HG03354 (cell line): Measurements from ENCODE around the gene LRRC59.
"Not testable (repeated sequence)": the region's sequence is repeated elsewhere in the genome, so short reads cannot be mapped to it uniquely, and the experiment has no call there.

Source experiments
- ATAC-seq: cut with Tn5 transposase; IDR thresholded peaks from one replicate; pipeline ENCODE4 v1.9.1; 2021; ENCODE audit warnings: mild to moderate bottlenecking; ENCODE audit not compliant: unreplicated experiment, poor library complexity, severe bottlenecking

The LRRC59 gene

GRCh38 chr17:50397111-50397918 lies at the start of gene LRRC59:
Gene LRRC59 (minus strand): TSS chr17:50397523. CDS start chr17:50397317, 206 bp downstream.
- ATAC-seq = peak; percentile 97

DNA sequence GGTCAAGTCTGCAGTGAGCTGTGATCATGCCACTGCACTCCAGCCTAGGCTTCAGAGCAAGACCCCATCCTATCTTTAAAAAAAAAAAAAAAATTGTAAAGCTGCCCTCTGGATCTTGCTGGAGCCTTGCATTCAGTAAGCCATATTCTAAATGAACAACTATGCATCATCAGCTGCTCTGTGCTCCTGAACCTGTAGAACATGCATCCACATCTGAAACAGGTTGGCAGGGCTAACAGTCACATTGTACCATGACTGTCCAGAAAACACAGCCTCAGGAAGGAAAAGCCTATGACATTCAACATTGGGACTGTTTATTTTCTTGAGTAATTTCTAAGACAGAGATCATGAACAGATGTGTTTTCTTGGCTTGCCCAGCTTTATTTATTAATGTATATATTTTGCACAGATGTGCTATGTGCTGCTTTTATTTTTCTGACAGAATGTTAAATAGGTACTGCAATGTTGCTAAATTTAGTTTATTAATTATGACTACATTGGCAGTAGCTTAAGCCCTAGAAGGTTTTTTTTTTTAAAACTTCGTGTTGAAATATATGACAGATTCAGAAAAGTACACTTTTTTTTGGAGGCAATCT lies 48.5 kb upstream of the LRRC59 start:
- no peak for ATAC-seq

DNA sequence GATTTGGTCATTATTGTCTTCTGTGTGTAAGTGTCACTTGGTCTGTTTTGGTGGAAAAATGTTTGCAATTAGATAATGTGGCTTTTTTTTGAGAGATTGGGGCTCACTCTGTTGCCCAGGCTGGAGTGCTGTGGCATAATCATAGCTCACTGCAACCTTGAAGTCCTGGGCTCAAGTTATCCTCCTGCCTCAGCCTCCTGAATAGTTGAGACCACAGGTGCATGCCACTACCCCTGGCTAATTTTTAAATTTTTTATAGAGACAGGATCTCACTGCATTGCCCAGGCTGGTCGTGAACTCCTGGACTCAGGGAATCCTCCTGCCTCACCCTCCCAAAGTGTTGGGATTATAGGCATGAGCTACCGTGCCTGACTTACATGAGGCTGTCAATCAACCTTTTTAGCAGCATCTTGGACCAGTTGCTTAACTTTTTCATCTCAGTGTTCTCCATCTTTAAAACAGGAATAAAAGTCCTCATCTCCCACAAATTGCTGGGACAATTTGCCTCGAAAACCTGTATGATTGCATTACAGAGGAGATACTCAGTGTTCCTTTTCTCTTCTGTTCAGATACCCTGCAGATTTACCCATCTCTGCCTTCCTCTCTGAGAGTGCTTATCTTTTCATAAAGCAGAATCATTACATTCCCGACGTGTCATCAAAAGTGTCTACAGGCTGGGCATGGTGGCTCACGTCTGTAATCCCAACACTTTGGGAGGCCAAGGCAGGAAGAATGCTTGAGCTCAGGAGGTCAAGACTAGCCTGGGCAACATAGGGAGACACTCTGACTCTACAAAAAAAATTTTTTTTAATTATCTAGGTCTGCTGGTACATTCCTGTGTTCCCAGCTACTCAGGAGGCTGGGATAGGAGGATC lies 47.8 kb upstream of the LRRC59 start:
- ATAC-seq = no peak

GRCh38 chr17:50443505-50443974 lies 46.2 kb upstream of the LRRC59 start:
- ATAC-seq = no peak

DNA sequence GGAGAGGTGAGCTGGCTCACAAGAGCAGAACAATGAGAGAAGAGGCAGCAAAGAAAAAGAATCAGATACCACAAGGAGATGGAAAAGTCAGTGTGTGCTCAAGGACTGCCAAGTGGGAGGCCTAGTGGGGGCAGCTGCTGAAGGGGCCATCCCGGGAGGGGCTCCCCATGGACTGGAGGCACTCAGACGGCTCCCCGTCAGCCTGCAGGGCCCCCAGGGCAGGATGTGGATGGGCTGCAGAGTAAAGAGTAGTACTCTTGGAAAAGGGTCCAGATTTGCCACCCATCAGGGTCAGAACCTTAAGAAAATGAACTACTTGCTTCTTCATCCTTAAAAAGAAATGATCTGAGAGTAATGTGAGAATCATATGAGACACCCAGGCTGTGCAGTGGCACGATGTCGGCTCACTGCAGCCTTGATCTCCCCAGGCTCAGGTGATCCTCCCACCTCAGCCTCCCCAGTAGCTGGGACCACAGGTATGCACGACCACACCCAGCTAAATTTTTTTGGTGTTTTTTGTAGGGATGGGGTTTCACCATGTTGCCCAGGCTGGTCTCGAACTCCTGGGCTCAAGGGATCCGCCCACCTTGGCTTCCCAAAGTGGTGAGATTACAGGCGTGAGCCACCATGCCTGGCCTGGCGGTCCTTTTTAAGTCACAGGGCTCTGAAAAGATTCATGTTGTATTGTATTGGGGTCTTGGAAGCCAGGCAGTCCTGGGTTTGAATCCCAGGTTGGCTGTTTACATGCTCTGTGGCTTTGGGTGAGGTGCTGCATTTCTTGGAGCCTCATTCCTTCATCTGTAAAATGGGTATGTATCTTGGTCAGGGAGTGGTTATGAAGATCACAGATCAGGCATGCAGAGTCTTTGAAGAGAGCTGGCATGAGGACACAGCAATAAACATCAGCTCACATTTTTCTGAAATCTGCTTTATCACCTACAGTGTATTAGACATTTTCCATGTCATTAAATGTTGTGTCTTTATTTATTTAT lies 43.8 kb upstream of the LRRC59 start:
- no peak for ATAC-seq

GRCh38 chr17:50440172-50440837 lies 43.0 kb upstream of the LRRC59 start:
- ATAC-seq = no peak

- no peak for ATAC-seq
These were observed 41.7 kb upstream of the LRRC59 start for GRCh38 chr17:50439008-50439407.

DNA sequence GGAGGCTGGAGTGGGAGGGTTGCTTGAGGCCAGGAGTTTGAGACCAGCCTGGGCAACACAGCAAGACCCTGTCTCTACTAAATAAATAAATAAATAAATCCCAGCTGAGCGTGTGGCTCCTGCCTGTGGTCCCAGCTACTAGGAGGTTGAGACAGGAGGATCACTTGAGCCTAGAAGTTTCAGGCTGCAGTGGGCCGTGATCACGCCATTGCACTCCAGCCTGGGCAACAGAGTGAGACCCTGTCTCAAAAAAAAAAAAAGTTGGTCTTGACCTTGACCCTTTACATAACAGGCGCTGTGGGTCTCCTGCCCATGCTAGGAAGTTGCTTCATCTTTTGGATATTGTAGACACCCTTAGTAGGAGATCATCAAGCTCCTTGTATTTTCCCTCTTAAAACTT lies 40.1 kb upstream of the LRRC59 start:
- ATAC-seq = no peak

GRCh38 chr17:50432125-50432762 lies 34.9 kb upstream of the LRRC59 start:
- no peak for ATAC-seq

DNA sequence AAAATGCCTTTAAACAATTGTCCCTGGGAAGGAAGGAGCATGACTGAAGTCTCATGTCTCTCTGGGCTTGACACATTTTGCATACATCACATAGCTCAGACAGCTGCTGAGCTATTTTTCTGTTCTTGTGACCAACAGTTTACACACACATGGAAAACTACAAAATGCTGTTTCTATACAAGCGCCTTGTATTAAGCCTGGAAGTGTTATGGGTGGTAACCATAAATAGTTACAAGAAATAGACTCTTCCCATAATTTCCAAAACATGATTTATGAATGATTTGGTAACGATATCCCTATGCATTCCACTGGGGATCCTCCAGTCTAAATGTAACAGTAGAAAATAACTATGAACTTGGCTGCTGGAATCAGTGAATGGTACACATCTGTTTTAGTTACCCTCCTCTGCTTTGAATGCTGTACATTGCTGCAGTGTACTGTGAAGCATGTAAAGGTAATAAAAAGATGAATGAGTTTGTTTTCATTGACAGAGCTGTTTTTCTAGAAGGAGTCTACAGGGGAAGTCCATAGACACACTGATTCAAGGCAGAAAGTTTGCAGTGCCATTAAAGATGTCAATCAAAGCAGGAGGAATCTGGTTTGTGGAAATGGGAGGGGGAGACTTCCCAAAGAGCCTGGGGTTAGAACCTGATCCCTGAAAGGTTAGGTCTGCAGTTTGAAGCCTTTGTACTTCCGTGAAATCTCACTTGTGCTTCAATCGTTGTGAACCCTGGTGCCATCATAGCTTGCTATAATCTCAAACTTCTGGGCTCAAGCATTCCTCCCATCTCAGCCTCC lies 33.7 kb upstream of the LRRC59 start:
- no peak for ATAC-seq

DNA sequence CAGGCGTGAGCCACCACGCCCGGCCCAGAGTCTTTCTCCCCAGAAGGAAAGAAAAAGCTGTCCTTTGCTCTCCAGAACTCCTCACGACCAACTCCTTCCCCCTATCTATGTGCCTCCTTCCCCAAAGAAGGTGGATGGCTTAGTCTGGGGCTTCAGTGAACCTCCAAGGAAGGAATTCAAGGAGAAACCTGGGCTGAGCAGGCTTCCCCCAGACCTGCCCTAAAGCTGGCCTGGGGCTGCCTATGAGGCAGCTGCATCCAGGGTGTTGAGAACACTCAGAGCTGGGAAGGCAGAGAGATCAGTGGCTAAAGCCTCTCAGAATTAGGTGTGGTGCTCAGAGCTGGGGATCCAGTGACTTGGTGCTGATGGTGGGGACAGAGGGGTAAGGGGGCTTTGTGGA lies 32.5 kb upstream of the LRRC59 start:
- no peak for ATAC-seq

DNA sequence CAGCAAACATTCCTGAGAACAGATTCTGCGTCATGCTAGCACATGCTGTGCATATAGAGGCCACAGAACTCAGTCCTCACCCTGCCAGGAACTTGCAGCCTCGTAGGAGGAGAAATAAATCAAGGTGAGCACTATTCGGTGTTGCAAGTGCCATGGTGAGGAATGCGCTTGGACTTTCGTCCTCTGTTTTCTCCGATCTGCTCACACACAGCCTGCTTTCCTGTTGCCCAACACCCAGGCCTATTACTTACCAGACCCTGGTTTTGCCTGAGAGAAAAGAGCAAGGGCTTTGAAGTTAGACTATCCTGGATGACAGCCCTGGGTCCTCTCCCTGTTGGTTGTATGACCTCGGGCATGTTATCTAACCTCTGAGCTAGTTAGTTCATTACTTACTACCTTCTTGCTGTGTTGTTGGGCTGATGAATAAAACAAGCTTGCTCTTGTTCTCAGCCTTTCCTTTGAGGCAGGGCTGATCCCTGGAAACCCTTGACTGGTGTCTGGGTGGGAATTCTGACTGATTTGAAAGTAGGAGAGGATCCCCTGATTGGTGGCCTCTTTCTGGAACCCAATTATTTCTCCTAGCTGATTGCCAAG lies 31.6 kb upstream of the LRRC59 start:
- no peak for ATAC-seq

GRCh38 chr17:50428126-50428525 lies 30.8 kb upstream of the LRRC59 start:
- ATAC-seq = not testable (repeated sequence)

GRCh38 chr17:50426814-50427787 lies 29.8 kb upstream of the LRRC59 start:
- ATAC-seq = peak; percentile 52

DNA sequence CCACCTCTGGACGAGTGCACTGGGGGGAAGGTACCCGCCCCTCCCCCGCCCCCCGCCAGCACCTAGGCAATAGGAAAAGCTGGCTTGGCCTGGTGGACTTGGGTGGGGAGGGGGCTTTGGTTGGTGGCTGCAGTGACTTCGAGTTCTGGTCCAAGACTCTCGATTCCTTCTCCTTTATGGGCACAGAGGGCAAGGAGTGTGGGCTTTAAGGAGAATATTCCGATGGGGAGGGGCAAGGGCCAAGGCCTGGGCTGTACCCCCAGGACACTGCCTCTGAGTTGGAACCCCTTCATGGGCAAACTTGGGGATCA lies 29.1 kb upstream of the LRRC59 start:
- no peak for ATAC-seq
